ENCODE measurements around the gene CDC6.

GRCh38 chr17:40319651-40320540, 32.2 kb downstream of the CDC6 start:
- TF ChIP-seq CTCF (IDR thresholded peaks at IDR 0.05) (no peak), POLR2A (IDR thresholded peaks at IDR 0.05) (no peak)

Data from Peyer's patch (tissue), 4 donors.